K562 (cell line): ENCODE measurements around the gene CCDC34. TPM values are rescaled to one million over a fixed set of nuclear protein-coding genes. Genes with fewer than 3 reads are reported as not detected.
"Not testable (repeated sequence)": the region's sequence is repeated elsewhere in the genome, so short reads cannot be mapped to it uniquely, and the experiment has no call there.

Experiments used
- ATAC-seq: fragments of 200-7000 bp; cut with Tn5 transposase; 3 replicates; pipeline ENCODE4 v1.9.1; 2020; ENCODE audit warnings: moderate library complexity
- BruUV-seq: library from RNA; stranded (reverse); fragments of 400-500 nt; replicated peaks from 2 replicates; lab custom pipeline; 2021; lab: Mats Ljungman, UMichigan
- CTCF ChIA-PET: fragments of 300-600 bp; formaldehyde crosslinking; extraction: SDS; loops from one replicate; lab custom pipeline; 2021; ENCODE audit warnings: low intra/inter-chr PET ratio; lab: Yijun Ruan, JAX
- POLR2A ChIA-PET: fragments of 300-600, 350-650 bp; sonication (Branson Sonifier 250); formaldehyde crosslinking; extraction: SDS; loops from one replicate; lab custom pipeline; 2021; ENCODE audit warnings: antibody characterized with exemption, inconsistent platforms; lab: Yijun Ruan, JAX
- DNase-seq, 4 experiments: peaks; one replicate each; pipeline versions ENCODE4 v3.0.0 to v3.0.0-alpha.2; 2011 to 2018; ENCODE audit warnings: low spot score in 3 of 4, mixed read lengths in 3 of 4; ENCODE audit errors: extremely low read depth in 1 of 4
- FAIRE-seq: peaks from 2 replicates; lab custom pipeline; 2011; peaks lifted over from hg19 to GRCh38; lab: Jason Lieb, UNC
- H2AFZ ChIP-seq: 2 replicates; pipeline ENCODE4 v1.6.0; 2011; ENCODE audit warnings: low read depth, low read length, control low read depth, inconsistent platforms
- H3K27ac ChIP-seq: fragments of 200-600 bp; 3 replicates; pipeline ENCODE4 v1.8.0; 2011; ENCODE audit warnings: low read depth, mild to moderate bottlenecking, control low read depth, inconsistent platforms, low read length, moderate library complexity, mixed read lengths; ENCODE audit errors: extremely low read depth
- H3K27me3 ChIP-seq, 2 experiments: fragments of 300-600 bp in 1 of 2; 2 replicates in 1 of 2; 3 replicates in 1 of 2; pipeline versions ENCODE4 v1.6.0 to v1.8.0; 2011; ENCODE audit warnings: inconsistent platforms in 2 of 2, low read length in 2 of 2, mild to moderate bottlenecking in 1 of 2, mixed read lengths in 1 of 2, moderate library complexity in 1 of 2; ENCODE audit not compliant: control insufficient read depth in 2 of 2, insufficient read depth in 2 of 2
- H3K36me3 ChIP-seq: fragments of 300-600 bp; 3 replicates; pipeline ENCODE4 v1.8.0; 2011; ENCODE audit warnings: mild to moderate bottlenecking, low read length, inconsistent platforms; ENCODE audit not compliant: control insufficient read depth, insufficient read depth
- H3K4me1 ChIP-seq, 2 experiments: fragments of 200-600 bp in 1 of 2; replicated peaks in 1 of 2; 2 replicates in 1 of 2; 3 replicates in 1 of 2; pipeline versions ENCODE4 v1.5.1 to v1.8.0; 2011; ENCODE audit warnings: inconsistent platforms in 2 of 2, low read length in 2 of 2, mild to moderate bottlenecking in 1 of 2, mixed read lengths in 1 of 2, moderate library complexity in 1 of 2; ENCODE audit not compliant: control insufficient read depth in 2 of 2, insufficient read depth in 2 of 2
- H3K4me2 ChIP-seq: 2 replicates; pipeline ENCODE4 v1.6.1; 2011; ENCODE audit warnings: low read length, control low read depth, inconsistent platforms, mixed read lengths; ENCODE audit not compliant: insufficient read depth
- H3K4me3 ChIP-seq: fragments of 200-600 bp; sonication (generic), shearing (Covaris generic); 2 replicates; pipeline ENCODE4 v1.5.1; 2016; ENCODE audit warnings: control low read depth, inconsistent platforms
- H3K79me2 ChIP-seq: fragments of 200-600 bp; 3 replicates; pipeline ENCODE4 v1.8.0; 2011; ENCODE audit warnings: low read length, inconsistent platforms; ENCODE audit not compliant: control insufficient read depth, insufficient read depth
- H3K9ac ChIP-seq, 2 experiments: 2 replicates each; pipeline versions ENCODE4 v1.6.0 to v1.6.1; 2011; ENCODE audit warnings: low read depth in 2 of 2, low read length in 2 of 2, control low read depth in 1 of 2, inconsistent platforms in 1 of 2, mild to moderate bottlenecking in 1 of 2, mixed read lengths in 1 of 2; ENCODE audit not compliant: insufficient read depth in 1 of 2
- H3K9me1 ChIP-seq: one replicate; pipeline ENCODE4 v1.6.0; 2011; ENCODE audit warnings: inconsistent platforms, mild to moderate bottlenecking, low read length, moderate library complexity; ENCODE audit not compliant: control insufficient read depth, insufficient read depth
- H3K9me3 ChIP-seq: replicated peaks from 2 replicates; pipeline ENCODE4 v1.5.1; 2011; ENCODE audit warnings: low read depth, low read length, inconsistent platforms; ENCODE audit not compliant: control insufficient read depth, insufficient read depth
- H4K20me1 ChIP-seq: replicated peaks from 2 replicates; pipeline ENCODE4 v1.6.1; 2011; ENCODE audit warnings: low read length, inconsistent platforms, mixed read lengths; ENCODE audit not compliant: control insufficient read depth, insufficient read depth
- BCOR ChIP-seq: fragments of 450-650 bp; IDR thresholded peaks from 2 replicates; pipeline ENCODE4 v1.6.1; 2016
- CEBPB ChIP-seq: fragments of 450-650 bp; IDR thresholded peaks from 2 replicates; pipeline ENCODE4 v1.6.1; 2016; ENCODE audit warnings: missing genetic modification characterization, missing compliant biosample characterization
- POU5F1 ChIP-seq: fragments of 150-350 bp; IDR thresholded peaks from 2 replicates; pipeline ENCODE4 v1.6.1; 2014; ENCODE audit warnings: borderline replicate concordance, low read length, low read depth, mild to moderate bottlenecking; ENCODE audit not compliant: partially characterized antibody
- ZNF146 ChIP-seq: IDR thresholded peaks from one replicate; pipeline ENCODE4 v1.6.1; 2018; ENCODE audit warnings: missing compliant biosample characterization; ENCODE audit not compliant: unreplicated experiment
- ZNF316 ChIP-seq: fragments of 450-650 bp; IDR thresholded peaks from 2 replicates; pipeline ENCODE4 v1.6.1; 2016
- WGBS: fragments of 100-300 bp; shearing (Covaris generic); methylation state at CpG from one replicate; pipeline ENCODE4 v1.1.6; 2016; ENCODE audit warnings: low coverage, mixed read lengths; ENCODE audit not compliant: insufficient coverage; ENCODE audit errors: missing lambda C conversion rate; 5-methylcytosine and 5-hydroxymethylcytosine counted together
- in situ Hi-C: fragments of 300-500 bp; cut with MboI; formaldehyde crosslinking; loops from 4 replicates; pipeline ENCODE4 v1.15.0; 2018; ENCODE audit warnings: inconsistent platforms, mixed read lengths
- intact Hi-C: fragments of 100-400 bp; cut with micrococcal nuclease; formaldehyde crosslinking; loops from 2 replicates; pipeline ENCODE4 v1.14.2; 2022
- polyA plus RNA-seq, 8 experiments: library from polyadenylated mRNA; depleted of rRNA in 4 of 8; stranded (reverse) in 5 of 8; unstranded in 3 of 8; fragments of >200 nt; fragmentation: Nextera tagmentation in 2 of 8; fragmentation: Illumina TruSeq in 1 of 8; extraction: Ambion mirVana in 2 of 8; extraction: Trizol in 1 of 8; gene quantifications; 2 replicates each; pipeline versions ENCODE4 v1.2.1 to v1.2.3, GENCODE V29; 2011 to 2014; ENCODE audit warnings: inconsistent platforms in 1 of 8, missing spikeins in 1 of 8
- total RNA-seq, 7 experiments: library from RNA; depleted of rRNA in 6 of 7; stranded (reverse); fragments of >200 nt in 6 of 7; fragmentation: Illumina TruSeq in 2 of 7; extraction: Trizol in 2 of 7; gene quantifications; 2 replicates each; pipeline versions ENCODE4 v1.2.1 to v1.2.3, GENCODE V29; 2011 to 2021; ENCODE audit warnings: low replicate concordance in 1 of 7

CCDC34 gene
- total and polyA plus RNA-seq, 9 of the 15 experiments (the other 6 are each of a cell fraction or from before 2014, with no cell fraction given) = 6.2 to 42.0 (median 15.7) TPM

DNA sequence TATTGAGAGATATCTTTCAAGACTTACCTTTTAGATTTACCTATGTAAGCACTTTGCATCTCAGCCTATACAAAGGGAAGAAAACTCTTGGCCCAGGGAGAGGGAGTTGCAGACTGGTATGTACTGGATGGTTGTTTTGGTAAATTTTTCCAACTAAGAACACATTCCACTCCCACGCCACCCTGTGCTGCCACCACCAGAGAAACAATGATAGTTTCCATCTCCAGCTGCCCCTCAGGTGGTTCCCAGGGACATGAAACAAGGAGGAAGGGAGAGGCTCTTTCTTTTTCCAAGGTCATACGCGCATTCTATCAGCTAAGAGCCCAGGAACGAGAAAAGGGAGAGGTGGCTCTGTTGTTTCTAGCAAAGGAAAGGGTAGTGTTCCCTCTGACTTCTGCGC lies 34.4 kb downstream of the CCDC34 start:
- no peak for FAIRE-seq
- Histone ChIP-seq H3K4me1 (no peaks in the 10 kb centered on the region), H3K9me3 (no peaks in the 10 kb centered on the region), H3K36me3 (no peaks in the 10 kb centered on the region), H3K27ac (no peak overlapping the region), H4K20me1 (no peaks in the 10 kb centered on the region), H3K9ac (no peak overlapping the region), H3K4me3 (no peak overlapping the region), H3K79me2 (no peaks in the 10 kb centered on the region), H3K27me3 (no peaks in the 10 kb centered on the region), H2AFZ (no peak overlapping the region), H3K9me1 (no peaks in the 10 kb centered on the region), H3K4me2 (no peak overlapping the region)
- ChIA-PET CTCF (no interaction called here), POLR2A (interaction anchor here (0.8 kb wide), 1 partner anchor 10 kb away, joined by 3 read pairs; no protein-coding TSS in a partner anchor)
- intact Hi-C loops (no loop called here), in situ Hi-C loops (no loop called here)
- no TSS peak for BruUV-seq
- 0 out of 2 replicates have a peak, but pooled peaks have one; percentile 4 for TF ChIP-seq ZNF316
- no peak for TF ChIP-seq POU5F1
- WGBS = 80% methylated on average over 4 of the region's 5 CpGs
- no peak; the same call in 2 of the 3 replicates for ATAC-seq
- no peak for DNase-seq

- H3K4me3 ChIP-seq, H3K4me2 ChIP-seq, H4K20me1 ChIP-seq, H3K9me1 ChIP-seq, H2AFZ ChIP-seq, FAIRE-seq, H3K9ac ChIP-seq, H3K27me3 ChIP-seq, in situ Hi-C loops, H3K36me3 ChIP-seq, BruUV-seq, H3K4me1 ChIP-seq, H3K27ac ChIP-seq, H3K9me3 ChIP-seq, H3K79me2 ChIP-seq, POLR2A ChIA-PET, ATAC-seq, CTCF ChIA-PET, intact Hi-C loops, DNase-seq: not testable (repeated sequence)
- 0% methylated on average over 1 of the region's 2 CpGs for WGBS
- TF ChIP-seq BCOR (peak; percentile 55; the same call in 1 of the 2 replicates), ZNF146 (CRISPR knock-in tag) (peak; percentile 21), CEBPB (0 out of 2 replicates have a peak, but pooled peaks have one; percentile 9)
Observed at GRCh38 chr11:27327064-27327463, 36.0 kb downstream of the CCDC34 start.

- H3K4me1 ChIP-seq, H3K36me3 ChIP-seq, H3K4me2 ChIP-seq, H2AFZ ChIP-seq, DNase-seq, CTCF ChIA-PET, H3K27me3 ChIP-seq, H3K79me2 ChIP-seq, intact Hi-C loops, H4K20me1 ChIP-seq, FAIRE-seq, H3K9me3 ChIP-seq, ATAC-seq, H3K9me1 ChIP-seq, BruUV-seq, H3K27ac ChIP-seq, H3K4me3 ChIP-seq, H3K9ac ChIP-seq, POLR2A ChIA-PET, in situ Hi-C loops: not testable (repeated sequence)
- 23% methylated on average over 3 of the region's 3 CpGs for WGBS
Observed at GRCh38 chr11:27322196-27322595, 40.8 kb downstream of the CCDC34 start.
